ENCODE results near the gene ETV2.

DNA sequence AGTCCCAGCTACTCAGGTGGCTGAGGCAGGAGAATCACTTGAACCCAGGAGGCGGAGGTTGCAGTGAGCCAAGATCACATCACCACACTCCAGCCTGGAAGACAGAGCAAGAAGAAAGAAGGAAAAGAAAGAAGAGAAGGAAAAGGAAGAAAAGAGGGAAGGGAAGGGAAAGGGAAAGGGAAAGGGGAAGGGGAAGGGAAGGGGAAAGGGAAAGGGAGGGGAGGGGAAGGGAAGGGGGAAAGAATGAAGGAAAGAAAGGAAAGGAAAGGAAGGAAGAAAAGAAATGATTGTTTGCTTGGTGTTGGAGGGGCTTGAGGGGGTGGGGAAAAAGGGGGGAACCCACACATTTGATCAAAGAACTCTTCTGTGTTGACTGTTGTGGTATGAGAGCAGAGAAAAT, 45.6 kb upstream of the ETV2 start:
- TF ChIP-seq POLR2A (IDR thresholded peaks at IDR 0.05; ENCODE audit: low read length) (no peak), MAFK (IDR thresholded peaks at IDR 0.05; ENCODE audit: partially characterized antibody) (no peak), EP300 (IDR thresholded peaks at IDR 0.05) (no peak), RFX5 (IDR thresholded peaks at IDR 0.05) (no peak), CEBPB (IDR thresholded peaks at IDR 0.05) (no peak), MYC (IDR thresholded peaks at IDR 0.05; ENCODE audit: borderline replicate concordance, low read length) (no peak), FOSB (CRISPR knock-in tag; IDR thresholded peaks at IDR 0.05) (no peak), HMGXB4 (CRISPR knock-in tag; IDR thresholded peaks at IDR 0.05; ENCODE audit: borderline replicate concordance) (no peak), RAD21 (conservative IDR thresholded peaks at IDR 0.05 in 1 of 2, IDR thresholded peaks at IDR 0.05 in 1 of 2) (no peak)
- TF ChIP-seq, protein P1, sequence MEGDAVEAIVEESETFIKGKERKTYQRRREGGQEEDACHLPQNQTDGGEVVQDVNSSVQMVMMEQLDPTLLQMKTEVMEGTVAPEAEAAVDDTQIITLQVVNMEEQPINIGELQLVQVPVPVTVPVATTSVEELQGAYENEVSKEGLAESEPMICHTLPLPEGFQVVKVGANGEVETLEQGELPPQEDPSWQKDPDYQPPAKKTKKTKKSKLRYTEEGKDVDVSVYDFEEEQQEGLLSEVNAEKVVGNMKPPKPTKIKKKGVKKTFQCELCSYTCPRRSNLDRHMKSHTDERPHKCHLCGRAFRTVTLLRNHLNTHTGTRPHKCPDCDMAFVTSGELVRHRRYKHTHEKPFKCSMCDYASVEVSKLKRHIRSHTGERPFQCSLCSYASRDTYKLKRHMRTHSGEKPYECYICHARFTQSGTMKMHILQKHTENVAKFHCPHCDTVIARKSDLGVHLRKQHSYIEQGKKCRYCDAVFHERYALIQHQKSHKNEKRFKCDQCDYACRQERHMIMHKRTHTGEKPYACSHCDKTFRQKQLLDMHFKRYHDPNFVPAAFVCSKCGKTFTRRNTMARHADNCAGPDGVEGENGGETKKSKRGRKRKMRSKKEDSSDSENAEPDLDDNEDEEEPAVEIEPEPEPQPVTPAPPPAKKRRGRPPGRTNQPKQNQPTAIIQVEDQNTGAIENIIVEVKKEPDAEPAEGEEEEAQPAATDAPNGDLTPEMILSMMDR (IDR thresholded peaks at IDR 0.05), result no peak
- TF ChIP-seq, protein P2, sequence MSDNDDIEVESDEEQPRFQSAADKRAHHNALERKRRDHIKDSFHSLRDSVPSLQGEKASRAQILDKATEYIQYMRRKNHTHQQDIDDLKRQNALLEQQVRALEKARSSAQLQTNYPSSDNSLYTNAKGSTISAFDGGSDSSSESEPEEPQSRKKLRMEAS (IDR thresholded peaks at IDR 0.05), result no peak

All from A549 (cell line).